ENCODE measurements around the gene OR8A1. TPM values are rescaled to one million over a fixed set of nuclear protein-coding genes. Genes with fewer than 3 reads are reported as not detected.

Gene OR8A1
- total and polyA plus RNA-seq, 2 of the 4 experiments (the other 2 are of a cell fraction), result not detected

- no peak overlapping the region for H4K8ac ChIP-seq (ENCODE audit: low read depth in 2 of 2, low read length in 2 of 2)
- no peak overlapping the region for H4K91ac ChIP-seq (ENCODE audit: insufficient read depth, low read depth, low read length)
- H3K9ac ChIP-seq (ENCODE audit: low read depth, low read length), result no peak overlapping the region
- no peak overlapping the region for H2BK120ac ChIP-seq (ENCODE audit: low read depth, low read length)
- H3K27ac ChIP-seq (ENCODE audit: insufficient read depth, low read length), result no peak overlapping the region
- H2AFZ ChIP-seq (replicated peaks; ENCODE audit: low read length, poor library complexity), result no peak overlapping the region
- in situ Hi-C loops (cut with MboI; ENCODE audit: low sequenced_read_pairs), result no loop called here
- H4K20me1 ChIP-seq (ENCODE audit: insufficient read depth, low read length), result no peaks in the 10 kb centered on the region
- H3K56ac ChIP-seq (ENCODE audit: extremely low read depth, insufficient read depth, low read length), result no peak overlapping the region
- ChIA-PET CTCF (interaction anchor here (0.9 kb wide), 1 partner anchor 133 kb away, joined by 3 read pairs; no protein-coding TSS in a partner anchor), POLR2A (ENCODE audit: unreplicated experiment) (no interaction called here)
- H3K9me3 ChIP-seq (ENCODE audit: control insufficient read depth, insufficient read depth, low read length), result no peaks in the 10 kb centered on the region
- no peaks in the 10 kb centered on the region for H3K79me1 ChIP-seq (ENCODE audit: low read depth in 1 of 2, low read length in 2 of 2)
- H2BK20ac ChIP-seq (ENCODE audit: low read depth, low read length), result no peak overlapping the region
- no peak overlapping the region for H2AK9ac ChIP-seq (replicated peaks; ENCODE audit: low read depth, low read length, poor library complexity)
- dilution Hi-C loops (cut with HindIII; ENCODE audit: low sequenced_read_pairs, unreplicated experiment), result no loop called here
- H3K9me1 ChIP-seq (ENCODE audit: insufficient read depth, low read length), result no peaks in the 10 kb centered on the region
- ATAC-seq (ENCODE audit: low read depth), result no peak
- H3K23ac ChIP-seq (ENCODE audit: low read depth, low read length), result no peak overlapping the region
- H3K14ac ChIP-seq (replicated peaks; ENCODE audit: low read depth, low read length), result no peak overlapping the region
- no peak overlapping the region for H2AK5ac ChIP-seq (ENCODE audit: low read depth, low read length)
- H3K36me3 ChIP-seq (ENCODE audit: control insufficient read depth, insufficient read depth, low read length), result no peaks in the 10 kb centered on the region
- no peak overlapping the region for H2BK5ac ChIP-seq (ENCODE audit: low read depth, low read length, poor library complexity, severe bottlenecking)
- no peak overlapping the region for H3K4me3 ChIP-seq (ENCODE audit: insufficient read depth, low read depth, low read length)
- no peak overlapping the region for H2BK15ac ChIP-seq (ENCODE audit: low read depth, low read length)
- H4K5ac ChIP-seq (ENCODE audit: low read depth, low read length), result no peak overlapping the region
- BruUV-seq (replicated peaks), result no TSS peak
- intact Hi-C loops (cut with micrococcal nuclease), result no loop called here
- DNase-seq, result no peak
- no peaks in the 10 kb centered on the region for H3K27me3 ChIP-seq (ENCODE audit: control insufficient read depth, insufficient read depth, low read length)
- H3K4ac ChIP-seq (ENCODE audit: low read depth, low read length), result no peak overlapping the region
- no peak overlapping the region for H3K18ac ChIP-seq (ENCODE audit: low read depth, low read length)
- H3K4me1 ChIP-seq (ENCODE audit: control insufficient read depth, insufficient read depth, low read length), result no peaks in the 10 kb centered on the region
- WGBS, 2 experiments (ENCODE audit: extremely low coverage in 2 of 2, insufficient read length in 1 of 2), result no CpG with 5 or more reads among the region's 2 CpGs
- TF ChIP-seq ELK1 (IDR thresholded peaks at IDR 0.05; ENCODE audit: borderline replicate concordance, low read depth, low read length) (no peak), CEBPB (IDR thresholded peaks at IDR 0.05; ENCODE audit: low read depth, low read length) (no peak), RCOR1 (IDR thresholded peaks at IDR 0.05; ENCODE audit: insufficient replicate concordance, low read length) (no peak), NFE2L2 (IDR thresholded peaks at IDR 0.05; ENCODE audit: low read depth, low read length) (no peak), CHD1 (IDR thresholded peaks at IDR 0.05; ENCODE audit: low read depth, low read length) (no peak), MAFK (IDR thresholded peaks at IDR 0.05; ENCODE audit: low read depth, low read length) (no peak), FOS (IDR thresholded peaks at IDR 0.05; ENCODE audit: low read depth, low read length) (no peak), MAZ (IDR thresholded peaks at IDR 0.05; ENCODE audit: borderline replicate concordance, low read depth, low read length) (no peak), SMC3 (IDR thresholded peaks at IDR 0.05; ENCODE audit: low read depth, low read length) (no peak), RAD21 (IDR thresholded peaks at IDR 0.05; ENCODE audit: low read length) (no peak), POLR2A (IDR thresholded peaks at IDR 0.05; ENCODE audit: low read depth, low read length) (no peak)
- no peak overlapping the region for H3K4me2 ChIP-seq (ENCODE audit: low read depth, low read length)
Observed at GRCh38 chr11:124534051-124534450, 35.7 kb upstream of the OR8A1 start.
